ENCODE measurements around the gene OPTN.

GRCh38 chr10:13104697-13105096 lies 4.7 kb downstream of the OPTN start:
- TF ChIP-seq, protein P1, sequence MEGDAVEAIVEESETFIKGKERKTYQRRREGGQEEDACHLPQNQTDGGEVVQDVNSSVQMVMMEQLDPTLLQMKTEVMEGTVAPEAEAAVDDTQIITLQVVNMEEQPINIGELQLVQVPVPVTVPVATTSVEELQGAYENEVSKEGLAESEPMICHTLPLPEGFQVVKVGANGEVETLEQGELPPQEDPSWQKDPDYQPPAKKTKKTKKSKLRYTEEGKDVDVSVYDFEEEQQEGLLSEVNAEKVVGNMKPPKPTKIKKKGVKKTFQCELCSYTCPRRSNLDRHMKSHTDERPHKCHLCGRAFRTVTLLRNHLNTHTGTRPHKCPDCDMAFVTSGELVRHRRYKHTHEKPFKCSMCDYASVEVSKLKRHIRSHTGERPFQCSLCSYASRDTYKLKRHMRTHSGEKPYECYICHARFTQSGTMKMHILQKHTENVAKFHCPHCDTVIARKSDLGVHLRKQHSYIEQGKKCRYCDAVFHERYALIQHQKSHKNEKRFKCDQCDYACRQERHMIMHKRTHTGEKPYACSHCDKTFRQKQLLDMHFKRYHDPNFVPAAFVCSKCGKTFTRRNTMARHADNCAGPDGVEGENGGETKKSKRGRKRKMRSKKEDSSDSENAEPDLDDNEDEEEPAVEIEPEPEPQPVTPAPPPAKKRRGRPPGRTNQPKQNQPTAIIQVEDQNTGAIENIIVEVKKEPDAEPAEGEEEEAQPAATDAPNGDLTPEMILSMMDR (IDR thresholded peaks at IDR 0.05; ENCODE audit: poor library complexity, severe bottlenecking): no peak
- TF ChIP-seq POLR2AphosphoS5 (IDR thresholded peaks at IDR 0.05) (no peak), RAD21 (conservative IDR thresholded peaks at IDR 0.05) (no peak), TAF1 (IDR thresholded peaks at IDR 0.05; ENCODE audit: low read depth) (no peak), EZH2 (IDR thresholded peaks at IDR 0.05; ENCODE audit: borderline replicate concordance, insufficient read depth, low read length, poor library complexity, severe bottlenecking) (no peak), MXI1 (conservative IDR thresholded peaks at IDR 0.05; ENCODE audit: poor library complexity, severe bottlenecking) (no peak), EP300 (conservative IDR thresholded peaks at IDR 0.05; ENCODE audit: poor library complexity, severe bottlenecking) (no peak), SMC3 (conservative IDR thresholded peaks at IDR 0.05; ENCODE audit: poor library complexity) (no peak)
- TF ChIP-seq, protein P2, sequence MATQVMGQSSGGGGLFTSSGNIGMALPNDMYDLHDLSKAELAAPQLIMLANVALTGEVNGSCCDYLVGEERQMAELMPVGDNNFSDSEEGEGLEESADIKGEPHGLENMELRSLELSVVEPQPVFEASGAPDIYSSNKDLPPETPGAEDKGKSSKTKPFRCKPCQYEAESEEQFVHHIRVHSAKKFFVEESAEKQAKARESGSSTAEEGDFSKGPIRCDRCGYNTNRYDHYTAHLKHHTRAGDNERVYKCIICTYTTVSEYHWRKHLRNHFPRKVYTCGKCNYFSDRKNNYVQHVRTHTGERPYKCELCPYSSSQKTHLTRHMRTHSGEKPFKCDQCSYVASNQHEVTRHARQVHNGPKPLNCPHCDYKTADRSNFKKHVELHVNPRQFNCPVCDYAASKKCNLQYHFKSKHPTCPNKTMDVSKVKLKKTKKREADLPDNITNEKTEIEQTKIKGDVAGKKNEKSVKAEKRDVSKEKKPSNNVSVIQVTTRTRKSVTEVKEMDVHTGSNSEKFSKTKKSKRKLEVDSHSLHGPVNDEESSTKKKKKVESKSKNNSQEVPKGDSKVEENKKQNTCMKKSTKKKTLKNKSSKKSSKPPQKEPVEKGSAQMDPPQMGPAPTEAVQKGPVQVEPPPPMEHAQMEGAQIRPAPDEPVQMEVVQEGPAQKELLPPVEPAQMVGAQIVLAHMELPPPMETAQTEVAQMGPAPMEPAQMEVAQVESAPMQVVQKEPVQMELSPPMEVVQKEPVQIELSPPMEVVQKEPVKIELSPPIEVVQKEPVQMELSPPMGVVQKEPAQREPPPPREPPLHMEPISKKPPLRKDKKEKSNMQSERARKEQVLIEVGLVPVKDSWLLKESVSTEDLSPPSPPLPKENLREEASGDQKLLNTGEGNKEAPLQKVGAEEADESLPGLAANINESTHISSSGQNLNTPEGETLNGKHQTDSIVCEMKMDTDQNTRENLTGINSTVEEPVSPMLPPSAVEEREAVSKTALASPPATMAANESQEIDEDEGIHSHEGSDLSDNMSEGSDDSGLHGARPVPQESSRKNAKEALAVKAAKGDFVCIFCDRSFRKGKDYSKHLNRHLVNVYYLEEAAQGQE (IDR thresholded peaks at IDR 0.05; ENCODE audit: borderline replicate concordance): no peak
